Smooth muscle cell (in vitro differentiated cells): ENCODE measurements around the gene TRAK1. TPM values are rescaled to one million over a fixed set of nuclear protein-coding genes. Genes with fewer than 3 reads are reported as not detected.

Experiments
- DNase-seq: peaks from one replicate; lab custom pipeline; 2025; ENCODE audit not compliant: unreplicated experiment; lab: John Stamatoyannopoulos, UW
- H2AFZ ChIP-seq: fragments of 200-600 bp; sonication (generic); 2 replicates; pipeline ENCODE4 v1.6.0; 2016; ENCODE audit warnings: antibody characterized with exemption, low read depth, mild to moderate bottlenecking
- H3F3A ChIP-seq: fragments of 200-600 bp; sonication (generic); 2 replicates; pipeline ENCODE4 v1.6.0; 2017; ENCODE audit warnings: antibody characterized with exemption, low read depth
- H3K27ac ChIP-seq: fragments of 200-600 bp; sonication (generic); 2 replicates; pipeline ENCODE4 v1.5.1; 2016; ENCODE audit warnings: low read depth, mild to moderate bottlenecking
- H3K27me3 ChIP-seq: fragments of 200-600 bp; sonication (generic); 2 replicates; pipeline ENCODE4 v1.6.1; 2016; ENCODE audit warnings: low read depth, mild to moderate bottlenecking
- H3K36me3 ChIP-seq: fragments of 200-600 bp; sonication (generic); 2 replicates; pipeline ENCODE4 v1.5.1; 2016; ENCODE audit warnings: low read depth
- H3K4me1 ChIP-seq: fragments of 200-600 bp; sonication (generic); 2 replicates; pipeline ENCODE4 v1.5.1; 2016; ENCODE audit warnings: low read depth
- H3K4me2 ChIP-seq: fragments of 200-600 bp; sonication (generic); 2 replicates; pipeline ENCODE4 v1.6.0; 2016; ENCODE audit warnings: mild to moderate bottlenecking
- H3K4me3 ChIP-seq: fragments of 200-600 bp; sonication (generic); 2 replicates; pipeline ENCODE4 v1.5.1; 2016; ENCODE audit warnings: mild to moderate bottlenecking
- H3K79me2 ChIP-seq: fragments of 200-600 bp; sonication (generic); 2 replicates; pipeline ENCODE4 v1.6.0; 2016; ENCODE audit warnings: low read depth, mild to moderate bottlenecking
- H3K9ac ChIP-seq: fragments of 200-600 bp; sonication (generic); 2 replicates; pipeline ENCODE4 v1.6.0; 2016; ENCODE audit warnings: low read depth
- H3K9me3 ChIP-seq: fragments of 200-600 bp; sonication (generic); replicated peaks from 2 replicates; pipeline ENCODE4 v1.5.1; 2016; ENCODE audit warnings: low read depth
- H4K20me1 ChIP-seq: fragments of 200-600 bp; sonication (generic); 2 replicates; pipeline ENCODE4 v1.6.0; 2016; ENCODE audit warnings: low read depth
- WGBS: methylation state at CpG from one replicate; pipeline ENCODE4 v1.1.7; 2016; ENCODE audit warnings: low lambda C conversion rate; 5-methylcytosine and 5-hydroxymethylcytosine counted together
- polyA plus RNA-seq: library from polyadenylated mRNA; unstranded; fragments of >200 nt; fragmentation: Nextera tagmentation; extraction: Ambion mirVana; gene quantifications from 2 replicates; pipeline ENCODE4 v1.2.1, GENCODE V29; 2016
- small RNA-seq: library from RNA; depleted of rRNA; stranded (forward); fragments of <200 nt; gene quantifications from one replicate; pipeline ENCODE3, GENCODE V24; 2014
- total RNA-seq: library from RNA; depleted of rRNA; stranded (reverse); fragments of >200 nt; gene quantifications from 2 replicates; pipeline ENCODE4 v1.2.3, GENCODE V29; 2014
- TF ChIP-seq, protein P1 (sequence below): fragments of 200-600 bp; sonication (generic); IDR thresholded peaks from 2 replicates; pipeline ENCODE4 v1.5.1; 2017; ENCODE audit warnings: borderline replicate concordance, mild to moderate bottlenecking, antibody characterized with exemption; ENCODE audit not compliant: insufficient read depth, poor library complexity, severe bottlenecking

Gene TRAK1
- total and polyA plus RNA-seq, 2 experiments from 2014 or later: 8.7 to 16.3 TPM

DNA sequence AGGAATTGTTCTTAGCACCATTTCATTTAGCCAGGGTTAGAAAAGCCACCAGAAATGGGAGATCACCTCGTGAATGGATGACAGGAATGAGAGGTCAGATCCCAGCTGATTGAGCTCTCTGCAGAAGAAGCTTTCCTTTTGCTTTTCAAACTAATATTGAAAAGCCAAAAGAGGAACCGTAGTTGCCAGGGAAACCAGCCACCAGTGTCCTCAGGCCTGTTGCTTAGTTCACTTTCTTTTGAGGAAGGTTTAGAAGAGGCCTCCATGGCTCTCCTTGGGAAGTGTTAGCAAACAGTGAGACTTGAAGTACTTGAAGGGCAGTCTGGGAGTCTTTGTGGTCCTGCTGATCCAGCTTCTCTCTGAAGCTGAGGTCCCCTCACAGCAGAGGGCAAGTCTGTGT is 182.2 kb downstream of the TRAK1 start:
- H3K9ac ChIP-seq: no peak overlapping the region
- no peaks in the 10 kb centered on the region for H3K36me3 ChIP-seq
- no peaks in the 10 kb centered on the region for H3K9me3 ChIP-seq
- H3K4me2 ChIP-seq: no peak overlapping the region
- H3K27me3 ChIP-seq: peaks cover 12% of the 10 kb centered on the region
- no peak overlapping the region for H3K4me3 ChIP-seq
- TF ChIP-seq, protein P1, sequence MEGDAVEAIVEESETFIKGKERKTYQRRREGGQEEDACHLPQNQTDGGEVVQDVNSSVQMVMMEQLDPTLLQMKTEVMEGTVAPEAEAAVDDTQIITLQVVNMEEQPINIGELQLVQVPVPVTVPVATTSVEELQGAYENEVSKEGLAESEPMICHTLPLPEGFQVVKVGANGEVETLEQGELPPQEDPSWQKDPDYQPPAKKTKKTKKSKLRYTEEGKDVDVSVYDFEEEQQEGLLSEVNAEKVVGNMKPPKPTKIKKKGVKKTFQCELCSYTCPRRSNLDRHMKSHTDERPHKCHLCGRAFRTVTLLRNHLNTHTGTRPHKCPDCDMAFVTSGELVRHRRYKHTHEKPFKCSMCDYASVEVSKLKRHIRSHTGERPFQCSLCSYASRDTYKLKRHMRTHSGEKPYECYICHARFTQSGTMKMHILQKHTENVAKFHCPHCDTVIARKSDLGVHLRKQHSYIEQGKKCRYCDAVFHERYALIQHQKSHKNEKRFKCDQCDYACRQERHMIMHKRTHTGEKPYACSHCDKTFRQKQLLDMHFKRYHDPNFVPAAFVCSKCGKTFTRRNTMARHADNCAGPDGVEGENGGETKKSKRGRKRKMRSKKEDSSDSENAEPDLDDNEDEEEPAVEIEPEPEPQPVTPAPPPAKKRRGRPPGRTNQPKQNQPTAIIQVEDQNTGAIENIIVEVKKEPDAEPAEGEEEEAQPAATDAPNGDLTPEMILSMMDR: no peak
- no peaks in the 10 kb centered on the region for H3K79me2 ChIP-seq
- 51% methylated on average over 2 of the region's 2 CpGs for whole genome bisulfite sequencing
- H3K4me1 ChIP-seq: no peaks in the 10 kb centered on the region
- H2AFZ ChIP-seq: no peak overlapping the region
- H3K27ac ChIP-seq: no peak overlapping the region
- no peaks in the 10 kb centered on the region for H4K20me1 ChIP-seq
- no peaks in the 10 kb centered on the region for H3F3A ChIP-seq
- no peak for DNase-seq

DNA sequence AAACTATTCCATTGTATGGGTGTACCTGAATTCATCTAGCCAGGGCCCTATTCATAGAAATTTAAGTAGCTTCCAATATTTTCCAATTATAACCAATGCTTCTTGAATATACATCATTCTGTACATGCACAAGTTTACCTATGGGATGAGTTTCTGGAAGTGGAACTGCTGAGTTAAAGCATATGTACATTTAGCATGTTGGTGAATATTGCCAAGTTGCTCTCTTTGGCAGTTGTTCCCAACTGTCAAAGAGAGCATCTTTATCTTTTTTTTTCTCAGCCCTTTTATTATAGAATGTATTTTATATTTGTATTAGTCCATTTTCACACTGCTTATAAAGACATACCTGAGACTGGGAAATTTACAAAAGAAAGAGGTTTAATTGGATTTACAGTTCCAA is 183.1 kb downstream of the TRAK1 start:
- no peaks in the 10 kb centered on the region for H3F3A ChIP-seq
- H4K20me1 ChIP-seq: no peaks in the 10 kb centered on the region
- TF ChIP-seq, protein P1: no peak

DNA sequence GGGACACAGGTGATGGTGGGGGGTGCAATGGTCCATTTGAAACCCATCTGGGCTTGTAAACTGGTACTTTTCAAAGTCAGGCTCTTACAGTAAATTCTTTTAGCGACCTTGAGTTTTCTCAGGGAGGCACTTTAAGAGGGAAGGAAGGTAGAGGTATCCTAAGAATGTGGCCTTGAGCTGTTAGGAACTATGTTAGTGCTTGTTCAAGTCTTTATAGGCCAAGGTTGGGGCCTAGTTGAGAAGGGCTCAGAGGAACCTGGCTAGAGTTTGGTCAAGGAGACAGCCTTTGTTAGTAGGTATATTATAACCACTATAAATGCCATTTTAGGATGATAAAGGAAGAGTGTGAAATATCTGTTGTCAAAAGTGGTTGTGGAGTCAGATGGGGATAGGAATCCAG is 184.1 kb downstream of the TRAK1 start:
- H4K20me1 ChIP-seq: no peaks in the 10 kb centered on the region
- no peak for DNase-seq
- 55% methylated on average over 1 of the region's 1 CpG for WGBS
- no peaks in the 10 kb centered on the region for H3K9me3 ChIP-seq
- H3K36me3 ChIP-seq: no peaks in the 10 kb centered on the region
- TF ChIP-seq, protein P1: no peak
- H3K27me3 ChIP-seq: peaks cover 2% of the 10 kb centered on the region
- no peak overlapping the region for H3K4me3 ChIP-seq
- H3K27ac ChIP-seq: no peak overlapping the region
- H3F3A ChIP-seq: no peaks in the 10 kb centered on the region
- H3K9ac ChIP-seq: no peak overlapping the region
- H3K79me2 ChIP-seq: no peaks in the 10 kb centered on the region
- H2AFZ ChIP-seq: no peak overlapping the region
- H3K4me1 ChIP-seq: no peaks in the 10 kb centered on the region
- H3K4me2 ChIP-seq: no peak overlapping the region

More for the DNA sequence above, 183.1 kb downstream of the TRAK1 start:
- Histone ChIP-seq H3K9me3 (no peaks in the 10 kb centered on the region), H3K4me3 (no peak overlapping the region), H3K9ac (no peak overlapping the region), H3K4me1 (no peaks in the 10 kb centered on the region), H3K27ac (no peak overlapping the region), H3K79me2 (no peaks in the 10 kb centered on the region), H3K27me3 (peaks cover 3% of the 10 kb centered on the region), H3K36me3 (no peaks in the 10 kb centered on the region), H3K4me2 (no peak overlapping the region), H2AFZ (no peak overlapping the region)
- no peak for DNase-seq

Small RNA genes within 50 kb of the gene (small RNA-seq; reads per million reads assigned to genes)
- gene RNU4-78P: 0.08 reads per million

Other genes starting within 250 kb of the TRAK1 start
- 10.3 and 14.2 TPM in 2 replicates for gene ULK4, start 129.3 kb upstream of the TRAK1 start, total RNA-seq
- gene ULK4, start 129.3 kb upstream of the TRAK1 start, polyA plus RNA-seq: 4.3 and 5.4 TPM in 2 replicates
- not detected in 2 replicates for gene CCK, start 174.8 kb downstream of the TRAK1 start, total RNA-seq
- not detected in 2 replicates for gene CCK, start 174.8 kb downstream of the TRAK1 start, polyA plus RNA-seq